H1 (cell line): ENCODE results near the gene SPARCL1. TPM values are rescaled to one million over a fixed set of nuclear protein-coding genes. Genes with fewer than 3 reads are reported as not detected.

Experiments
- CTCF ChIA-PET: fragments of 300-600 bp; sonication (Branson Sonifier 250); formaldehyde crosslinking; loops from one replicate; lab custom pipeline; 2021; ENCODE audit not compliant: partially characterized antibody; lab: Charles Lee
- POLR2A ChIA-PET: fragments of 300-600 bp; sonication (Branson Sonifier 250); formaldehyde crosslinking; loops from one replicate; lab custom pipeline; 2021; ENCODE audit warnings: inconsistent platforms; ENCODE audit not compliant: partially characterized antibody; lab: Charles Lee
- DNase-seq, 2 experiments: peaks; one replicate each; pipeline versions ENCODE4 v3.0.0 to v3.0.0-alpha.2; 2010 to 2022; ENCODE audit warnings: low spot score in 2 of 2, low read depth in 1 of 2, mixed read lengths in 1 of 2
- FAIRE-seq: peaks from 2 replicates; lab custom pipeline; 2011; peaks lifted over from hg19 to GRCh38; lab: Jason Lieb, UNC
- H2AFZ ChIP-seq: 2 replicates; pipeline ENCODE4 v1.8.1; 2012; ENCODE audit warnings: low read length, inconsistent platforms
- H2AK5ac ChIP-seq: 2 replicates; pipeline ENCODE4 v1.6.1; 2013; ENCODE audit warnings: low read depth, low read length
- H2BK120ac ChIP-seq: replicated peaks from 2 replicates; pipeline ENCODE3; 2013; ENCODE audit warnings: low read depth, low read length, inconsistent platforms
- H2BK12ac ChIP-seq: 2 replicates; pipeline ENCODE4 v1.6.1; 2013; ENCODE audit warnings: low read depth, low read length
- H2BK15ac ChIP-seq: 2 replicates; pipeline ENCODE4 v1.6.1; 2013; ENCODE audit warnings: low read length
- H2BK20ac ChIP-seq: 2 replicates; pipeline ENCODE4 v1.6.1; 2013; ENCODE audit warnings: low read length
- H2BK5ac ChIP-seq: 2 replicates; pipeline ENCODE4 v1.6.1; 2013; ENCODE audit warnings: low read depth, low read length
- H3K14ac ChIP-seq: 2 replicates; pipeline ENCODE4 v1.6.1; 2013; ENCODE audit warnings: inconsistent platforms; ENCODE audit not compliant: insufficient read length
- H3K18ac ChIP-seq: 2 replicates; pipeline ENCODE4 v1.6.1; 2013; ENCODE audit warnings: low read length; ENCODE audit errors: extremely low read depth
- H3K23ac ChIP-seq: 2 replicates; pipeline ENCODE4 v1.6.1; 2013; ENCODE audit warnings: inconsistent platforms; ENCODE audit not compliant: insufficient read length
- H3K23me2 ChIP-seq: 2 replicates; pipeline ENCODE4 v1.6.1; 2013; ENCODE audit warnings: low read depth, low read length
- H3K27ac ChIP-seq: 2 replicates; pipeline ENCODE4 v1.6.1; 2011; ENCODE audit warnings: low read depth, low read length, inconsistent platforms
- H3K27me3 ChIP-seq, 4 experiments: replicated peaks in 1 of 4; 1 replicate in 1 of 4; 2 replicates in 3 of 4; pipeline versions ENCODE4 v1.6.1 to v1.8.1; 2011 to 2013; ENCODE audit warnings: low read length in 3 of 4, mild to moderate bottlenecking in 3 of 4, inconsistent platforms in 2 of 4, mixed read lengths in 2 of 4, moderate library complexity in 1 of 4; ENCODE audit not compliant: control insufficient read depth in 3 of 4, insufficient read depth in 3 of 4; ENCODE audit errors: extremely low read depth in 1 of 4
- H3K36me3 ChIP-seq, 4 experiments: 2 replicates each; pipeline versions ENCODE4 v1.6.1 to v1.8.1; 2011 to 2013; ENCODE audit warnings: mild to moderate bottlenecking in 4 of 4, low read length in 3 of 4, moderate library complexity in 2 of 4, control low read depth in 1 of 4, inconsistent platforms in 1 of 4; ENCODE audit not compliant: insufficient read depth in 4 of 4, control insufficient read depth in 2 of 4
- H3K4ac ChIP-seq: replicated peaks from 2 replicates; pipeline ENCODE3; 2013; ENCODE audit warnings: low read length, low read depth, mixed read lengths, inconsistent platforms; ENCODE audit not compliant: insufficient read length
- H3K4me1 ChIP-seq, 4 experiments: replicated peaks in 1 of 4; 1 replicate in 1 of 4; 2 replicates in 3 of 4; pipeline versions ENCODE4 v1.6.1 to v1.8.1; 2011 to 2013; ENCODE audit warnings: low read length in 3 of 4, inconsistent platforms in 2 of 4, mixed read lengths in 1 of 4; ENCODE audit not compliant: insufficient read depth in 4 of 4, control insufficient read depth in 3 of 4
- H3K4me2 ChIP-seq, 2 experiments: 2 replicates each; pipeline versions ENCODE4 v1.6.1 to v1.8.1; 2011 to 2013; ENCODE audit warnings: low read depth in 2 of 2, low read length in 2 of 2, control low read depth in 1 of 2, inconsistent platforms in 1 of 2, mild to moderate bottlenecking in 1 of 2; ENCODE audit not compliant: insufficient read depth in 1 of 2
- H3K4me3 ChIP-seq, 4 experiments: fragments of 200-600, 300-600 bp in 1 of 4; sonication (generic), shearing (Covaris generic), sonication (Bioruptor Twin) in 1 of 4; 2 replicates each; pipeline versions ENCODE4 v1.5.1 to v1.8.1; 2011 to 2016; ENCODE audit warnings: low read length in 4 of 4, low read depth in 3 of 4, control low read depth in 2 of 4, inconsistent platforms in 2 of 4, mild to moderate bottlenecking in 2 of 4, mixed read lengths in 1 of 4, moderate library complexity in 1 of 4; ENCODE audit not compliant: insufficient read depth in 2 of 4; ENCODE audit errors: extremely low read depth in 1 of 4
- H3K56ac ChIP-seq: replicated peaks from 2 replicates; pipeline ENCODE3; 2013; ENCODE audit warnings: low read depth, mild to moderate bottlenecking, mixed read lengths, low read length, inconsistent platforms; ENCODE audit not compliant: insufficient read length
- H3K79me1 ChIP-seq: 2 replicates; pipeline ENCODE4 v1.6.1; 2013; ENCODE audit warnings: low read depth, low read length, control low read depth
- H3K79me2 ChIP-seq, 2 experiments: 2 replicates each; pipeline versions ENCODE4 v1.6.1 to v1.8.1; 2012 to 2013; ENCODE audit warnings: low read length in 2 of 2, mild to moderate bottlenecking in 2 of 2, inconsistent platforms in 1 of 2; ENCODE audit not compliant: insufficient read depth in 2 of 2, control insufficient read depth in 1 of 2
- H3K9ac ChIP-seq, 4 experiments: replicated peaks in 1 of 4; 1 replicate in 1 of 4; 2 replicates in 3 of 4; pipeline versions ENCODE4 v1.6.1 to v1.8.1; 2011 to 2013; ENCODE audit warnings: low read depth in 3 of 4, low read length in 3 of 4, control low read depth in 2 of 4, mild to moderate bottlenecking in 2 of 4, moderate library complexity in 2 of 4, inconsistent platforms in 1 of 4; ENCODE audit errors: extremely low read depth in 1 of 4
- H3K9me3 ChIP-seq, 2 experiments: 2 replicates each; pipeline versions ENCODE4 v1.6.1 to v1.8.1; 2012 to 2013; ENCODE audit warnings: mild to moderate bottlenecking in 2 of 2, moderate library complexity in 2 of 2, control low read depth in 1 of 2, inconsistent platforms in 1 of 2, low read depth in 1 of 2, low read length in 1 of 2, mixed read lengths in 1 of 2; ENCODE audit not compliant: insufficient read depth in 2 of 2
- H4K20me1 ChIP-seq, 2 experiments: replicated peaks in 1 of 2; 2 replicates each; pipeline versions ENCODE3 to v1.8.1; 2011 to 2013; ENCODE audit warnings: inconsistent platforms in 2 of 2, low read length in 2 of 2, mild to moderate bottlenecking in 1 of 2; ENCODE audit not compliant: insufficient read depth in 2 of 2, control insufficient read depth in 1 of 2
- H4K5ac ChIP-seq: 2 replicates; pipeline ENCODE4 v1.6.1; 2013; ENCODE audit warnings: low read length, low read depth, mixed read lengths, inconsistent platforms; ENCODE audit not compliant: insufficient read length
- H4K8ac ChIP-seq: 2 replicates; pipeline ENCODE4 v1.8.0; 2013; ENCODE audit warnings: mild to moderate bottlenecking, moderate library complexity, low read length, inconsistent platforms; ENCODE audit not compliant: insufficient read depth; ENCODE audit errors: extremely low read depth
- H4K91ac ChIP-seq: replicated peaks from 2 replicates; pipeline ENCODE3; 2013; ENCODE audit warnings: low read length, mixed read lengths, inconsistent platforms; ENCODE audit not compliant: insufficient read length
- CBX5 ChIP-seq: fragments of 300-800, 300-1000 bp; sonication (generic); IDR thresholded peaks from 2 replicates; pipeline ENCODE4 v1.7.1; 2016; ENCODE audit warnings: antibody characterized with exemption, low read length, low read depth
- CHD2 ChIP-seq: IDR thresholded peaks from 2 replicates; pipeline ENCODE4 v1.6.1; 2012; ENCODE audit warnings: low read length, improper control_type of control experiment
- CREB1 ChIP-seq: IDR thresholded peaks from 2 replicates; pipeline ENCODE4 v1.6.1; 2012; ENCODE audit warnings: inconsistent platforms
- EGR1 ChIP-seq: IDR thresholded peaks from 2 replicates; pipeline ENCODE4 v1.6.1; 2011; ENCODE audit warnings: low read depth, low read length, borderline replicate concordance
- FOSL1 ChIP-seq: IDR thresholded peaks from 2 replicates; pipeline ENCODE4 v1.6.1; 2011; ENCODE audit warnings: mild to moderate bottlenecking, low read depth, low read length, moderate library complexity; ENCODE audit not compliant: insufficient read depth
- JUN ChIP-seq: IDR thresholded peaks from 2 replicates; pipeline ENCODE4 v1.6.1; 2011; ENCODE audit warnings: low read depth, mild to moderate bottlenecking, improper control_type of control experiment, low read length
- JUND ChIP-seq: IDR thresholded peaks from 2 replicates; pipeline ENCODE4 v1.6.1; 2011; ENCODE audit warnings: mild to moderate bottlenecking, improper control_type of control experiment, low read length
- KDM5A ChIP-seq: fragments of 200-600 bp; IDR thresholded peaks from 2 replicates; pipeline ENCODE4 v1.7.1; 2012; ENCODE audit warnings: mild to moderate bottlenecking, low read length, inconsistent platforms, mixed read lengths
- SAP30 ChIP-seq: fragments of 300-600 bp; sonication (generic); IDR thresholded peaks from 2 replicates; pipeline ENCODE4 v1.7.1; 2012; ENCODE audit warnings: low read length, moderate library complexity, mild to moderate bottlenecking, inconsistent platforms; ENCODE audit not compliant: insufficient read depth, insufficient replicate concordance
- ZNF274 ChIP-seq: IDR thresholded peaks from 2 replicates; pipeline ENCODE4 v1.7.0; 2012; ENCODE audit warnings: low read length, borderline replicate concordance; ENCODE audit errors: extremely low read depth
- WGBS, 2 experiments: shearing (Covaris generic) in 1 of 2; methylation state at CpG; one replicate each; pipeline versions ENCODE4 v1.1.6 to v1.1.7; 2013 to 2015; ENCODE audit warnings: low lambda C conversion rate in 2 of 2, mixed read lengths in 2 of 2, inconsistent platforms in 1 of 2, low coverage in 1 of 2, missing lambda C conversion rate in 1 of 2; ENCODE audit not compliant: insufficient replicate concordance in 2 of 2, insufficient coverage in 1 of 2, insufficient read length in 1 of 2; ENCODE audit errors: extremely low coverage in 1 of 2, missing lambda C conversion rate in 1 of 2; 5-methylcytosine and 5-hydroxymethylcytosine counted together
- polyA plus RNA-seq, 7 experiments: library from polyadenylated mRNA; depleted of rRNA in 3 of 7; stranded (reverse) in 5 of 7; unstranded in 2 of 7; fragments of >200 nt in 5 of 7; fragments of 200-250 nt in 2 of 7; gene quantifications; 1 replicate in 5 of 7; 2 replicates in 1 of 7; 4 replicates in 1 of 7; pipeline versions ENCODE4 v1.2.1 to v1.2.3, GENCODE V29; 2011 to 2013; ENCODE audit warnings: missing spikeins in 2 of 7, mixed read lengths in 2 of 7
- total RNA-seq: library from RNA; stranded (reverse); fragmentation: NEBNext Ultra II Directional; extraction: Animal tissue kit (Norgen Biotek cat#: 25700); gene quantifications from 2 replicates; pipeline ENCODE4 v1.2.1, GENCODE V29; 2021

The SPARCL1 gene
- total and polyA plus RNA-seq, 2 of the 8 experiments (the other 6 are each of a cell fraction or from before 2014, with no cell fraction given): 0.48 to 0.51 TPM

DNA sequence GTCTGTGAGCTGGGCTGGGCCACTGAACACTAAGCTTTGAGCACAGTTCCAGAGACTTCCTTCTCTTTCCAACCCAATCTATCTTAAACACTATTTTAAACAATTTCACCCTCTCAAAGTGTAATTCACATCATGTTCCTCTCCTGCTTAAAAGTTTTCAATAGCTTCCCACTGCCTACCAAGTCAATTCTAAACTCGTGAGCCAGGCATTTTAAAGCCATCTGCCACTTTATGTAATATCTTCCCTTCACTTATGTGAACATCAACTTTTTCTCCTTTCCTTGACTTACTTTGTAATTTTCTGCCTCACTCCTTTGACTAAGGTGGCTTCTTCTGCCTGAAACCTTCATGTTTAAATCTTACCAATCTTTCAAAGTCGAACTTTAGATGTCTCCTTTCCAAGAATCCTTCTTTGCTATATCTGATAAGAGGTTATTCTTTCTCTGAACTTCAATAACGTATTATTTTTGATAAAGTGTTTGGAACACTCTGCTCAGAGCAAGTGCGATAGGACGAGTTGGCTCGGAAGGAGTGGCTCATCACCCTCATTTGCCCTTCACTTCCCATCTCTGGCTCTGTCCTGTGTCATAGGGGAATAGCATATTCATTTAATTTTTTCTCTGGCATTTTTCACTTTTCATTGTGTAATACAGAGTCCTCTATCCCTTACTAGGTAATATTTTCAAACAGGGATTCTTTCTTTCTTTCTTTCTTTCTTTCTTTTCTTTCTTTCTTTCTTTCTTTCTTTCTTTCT, 13.0 kb upstream of the SPARCL1 start:
- H2AK5ac ChIP-seq: no peak overlapping the region
- H2AFZ ChIP-seq: peak overlapping the region; percentile 84; the same call in 1 of the 2 replicates
- no peak overlapping the region for H4K91ac ChIP-seq
- H3K27ac ChIP-seq: no peak overlapping the region
- H4K5ac ChIP-seq: no peak overlapping the region
- H2BK12ac ChIP-seq: no peak overlapping the region
- H2BK20ac ChIP-seq: no peak overlapping the region
- peaks cover 0 to 2% of the 10 kb centered on the region in 2 experiments; a peak in 1 of 4 replicates for H3K9me3 ChIP-seq
- H3K18ac ChIP-seq: no peak overlapping the region
- no peak overlapping the region for H2BK5ac ChIP-seq
- DNase-seq (no peak), FAIRE-seq (no peak)
- H4K20me1 ChIP-seq: no peaks in the 10 kb centered on the region
- H3K79me1 ChIP-seq: no peaks in the 10 kb centered on the region
- no peaks in the 10 kb centered on the region for H3K23me2 ChIP-seq
- no peaks in the 10 kb centered on the region for H3K36me3 ChIP-seq
- no peak overlapping the region for H4K8ac ChIP-seq
- H3K14ac ChIP-seq: no peak overlapping the region
- H3K4ac ChIP-seq: no peak overlapping the region
- H2BK120ac ChIP-seq: no peak overlapping the region
- no peak overlapping the region for H3K23ac ChIP-seq
- peaks cover 0 to 2% (median under 1%) of the 10 kb centered on the region in 4 experiments; a peak in 2 of 7 replicates for H3K4me1 ChIP-seq
- no peak overlapping the region for H3K4me3 ChIP-seq
- POLR2A ChIA-PET: no interaction called here
- no peak overlapping the region for H3K56ac ChIP-seq
- no peak overlapping the region for H3K4me2 ChIP-seq
- WGBS, 2 experiments: 88% methylated on average over 6 of the region's 6 CpGs; no CpG with 5 or more reads in 1 of the 2 experiments
- no peak overlapping the region for H3K9ac ChIP-seq
- H3K79me2 ChIP-seq: no peaks in the 10 kb centered on the region
- CTCF ChIA-PET: interaction anchor here (0.9 to 2.6 kb wide), 8 partner anchors 11 to 306 kb away, joined by 4 to 29 read pairs (median 4); no protein-coding TSS in a partner anchor
- H2BK15ac ChIP-seq: no peak overlapping the region
- TF ChIP-seq CREB1 (no peak), EGR1 (no peak), CBX5 (no peak), CHD2 (no peak), JUN (no peak), FOSL1 (no peak), JUND (no peak), SAP30 (no peak), KDM5A (no peak), ZNF274 (no peak)
- H3K27me3 ChIP-seq: no peaks in the 10 kb centered on the region
